Heart left ventricle (tissue), 16 donors: ENCODE measurements around the gene SLC26A8. TPM values are rescaled to one million over a fixed set of nuclear protein-coding genes. Genes with fewer than 3 reads are reported as not detected.

Experiments
- ATAC-seq, 4 donors: fragments of 200-7000 bp; cut with Tn5 transposase; one replicate each; pipeline ENCODE4 v1.9.1; 2020 to 2022; ENCODE audit warnings: moderate library complexity in 4 of 4, mild to moderate bottlenecking in 3 of 4, moderate number of reproducible peaks in 1 of 4
- DNase-seq, 5 donors: peaks; one replicate each; pipeline ENCODE4 v3.0.0-alpha.2; 2020
- H3K27ac ChIP-seq, 12 donors: fragments of 200-600 bp; sonication (generic) in 4 of 12; one replicate each; pipeline versions ENCODE4 v1.5.0 to v1.8.0; 2016 to 2022; ENCODE audit warnings: mild to moderate bottlenecking in 2 of 12
- H3K27me3 ChIP-seq, 9 donors: fragments of 200-600 bp; sonication (generic) in 2 of 9; one replicate each; pipeline versions ENCODE4 v1.5.1 to v1.8.0; 2016 to 2022; ENCODE audit warnings: mild to moderate bottlenecking in 3 of 9
- H3K36me3 ChIP-seq, 9 donors: fragments of 200-600 bp; sonication (generic) in 2 of 9; one replicate each; pipeline versions ENCODE4 v1.5.0 to v1.8.0; 2018 to 2022; ENCODE audit warnings: mild to moderate bottlenecking in 2 of 9
- H3K4me1 ChIP-seq, 12 donors: fragments of 200-600 bp; sonication (generic) in 4 of 12; one replicate each; pipeline versions ENCODE4 v1.5.0 to v1.8.0; 2016 to 2022; ENCODE audit warnings: mild to moderate bottlenecking in 3 of 12
- H3K4me3 ChIP-seq, 12 donors: fragments of 200-600 bp; sonication (generic) in 4 of 12; one replicate each; pipeline versions ENCODE4 v1.5.0 to v1.8.0; 2017 to 2022; ENCODE audit warnings: mild to moderate bottlenecking in 9 of 12, moderate library complexity in 4 of 12
- H3K9me3 ChIP-seq, 12 donors: fragments of 200-600 bp; sonication (generic) in 4 of 12; one replicate each; pipeline versions ENCODE4 v1.5.0 to v1.8.0; 2016 to 2022; ENCODE audit warnings: mild to moderate bottlenecking in 1 of 12
- POLR2A ChIP-seq, 2 donors: fragments of 450-650 bp; IDR thresholded peaks; one replicate each; pipeline ENCODE4 v1.6.1; 2017; ENCODE audit warnings: antibody characterized with exemption in 2 of 2, mild to moderate bottlenecking in 2 of 2, moderate library complexity in 2 of 2
- WGBS, 4 donors: extraction: QIAGEN DNeasy Blood & Tissue Kit in 2 of 4; methylation state at CpG; one replicate each; pipeline versions ENCODE4 v1.1.5 to v1.1.7; 2013 to 2018; 5-methylcytosine and 5-hydroxymethylcytosine counted together
- intact Hi-C, 10 donors: fragments of 100-400 bp; cut with DNase I; formaldehyde crosslinking; loops; one replicate each; pipeline versions ENCODE4 v1.11.1 to v1.14.2; 2022
- polyA plus RNA-seq, 2 donors: library from polyadenylated mRNA; stranded (reverse); fragments of 200-250 nt; gene quantifications; one replicate each; pipeline ENCODE4 v1.2.3, GENCODE V29; 2013
- total RNA-seq, 9 donors: library from RNA; depleted of rRNA in 2 of 9; stranded (reverse); fragments of >200 nt in 2 of 9; fragmentation: NEBNext Ultra II Directional in 3 of 9; extraction: Animal tissue kit (Norgen Biotek cat#: 25700) in 3 of 9; gene quantifications; one replicate each; pipeline versions ENCODE4 v1.1.0 to v1.2.4, GENCODE V29; 2016 to 2023
- TF ChIP-seq, protein P1 (sequence below), 12 donors: fragments of 200-600 bp; sonication (generic) in 4 of 12; IDR thresholded peaks; one replicate each; pipeline versions ENCODE4 v1.5.0 to v1.8.0; 2018 to 2022; ENCODE audit warnings: antibody characterized with exemption in 12 of 12, mild to moderate bottlenecking in 5 of 12
- donor health status: ischemic (EF 13 %, LVEDD 7.1; RV severe dilation, severe dysfunction).
- donor health status: healthy with polysubstance abuse.
- donor health status: DM: no; HTN: yes; CAD: no.
- donor health status: DM: no; HTN: no; CAD: no.
- donor health status: ischemic (EF 25% LVEDD 6.9; RV normal size, moderate dysfunction).
- donor health status: ischemic (EF 25% LVEDD 5.7; RV mildly dilated, moderate dysfunction).
- donor health status: healthy.
- donor health status: DM: yes; HTN: yes; CAD: no.
- donor health status: ischemic (EF 35%, LVEDD 5.7; RV mildly dilated, moderate dysfunction).
- donor health status: nonischemic (EF 11% LVEDD 7.7; RV severe dilation, severe dysfunction).
- donor health status: DM: yes; HTN: yes; CAD: no.
- donor health status: PGD.
- donor health status: ischemic (EF 29% LVEDD 5.4; RV normal size, mild dysfunction).
- donor health status: nonischemic (EF 23%, LVEDD 6.1; RV moderate dilation, normal function).

SLC26A8 gene
- total and polyA plus RNA-seq, 11 donors: 0.08 to 0.36 (median 0.29) TPM; not detected in 6

DNA sequence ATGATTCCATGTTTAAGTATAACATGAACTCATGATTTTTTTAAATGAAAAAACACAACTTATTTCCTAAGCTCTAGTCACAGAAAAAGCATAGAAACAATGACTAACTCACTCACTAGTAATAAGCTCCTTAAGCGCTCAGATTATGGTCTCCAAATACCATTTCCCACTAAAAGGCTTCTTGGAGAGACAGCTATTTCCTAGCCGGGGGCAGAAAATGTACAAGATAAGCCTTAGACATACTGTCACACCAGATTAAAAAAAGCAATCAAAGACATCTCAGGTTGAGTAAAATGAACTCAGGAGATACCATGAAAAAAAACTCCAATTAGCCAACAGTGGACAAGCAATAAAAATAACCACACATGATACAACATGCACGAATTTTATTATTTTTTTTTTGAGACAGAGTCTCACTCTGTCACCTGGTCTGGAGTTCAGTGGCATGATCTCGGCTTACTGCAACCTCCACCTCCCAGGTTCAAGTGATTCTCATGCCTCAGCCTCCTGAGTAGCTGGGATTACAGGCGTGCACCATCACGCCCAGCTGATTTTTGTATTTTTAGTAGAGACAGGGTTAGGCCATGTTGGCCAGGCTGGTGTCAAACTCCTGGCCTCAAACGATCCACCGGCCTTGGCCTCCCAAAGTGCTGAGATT, 118.5 kb downstream of the SLC26A8 start:
- no peak for ATAC-seq
- intact Hi-C loops: no loop called here
- no peak overlapping the region for H3K27ac ChIP-seq
- H3K4me1 ChIP-seq: no peaks in the 10 kb centered on the region
- H3K4me3 ChIP-seq: no peak overlapping the region
- 79 to 85% (median 81%) methylated on average over 8 of the region's 8 CpGs for WGBS, 4 donors
- no peak for DNase-seq
- no peaks in the 10 kb centered on the region for H3K27me3 ChIP-seq
- peaks cover 0 to 18% (median 3%) of the 10 kb centered on the region in 12 donors for H3K9me3 ChIP-seq
- TF ChIP-seq POLR2A (IDR thresholded peaks at IDR 0.05): no peak
- TF ChIP-seq, protein P1, sequence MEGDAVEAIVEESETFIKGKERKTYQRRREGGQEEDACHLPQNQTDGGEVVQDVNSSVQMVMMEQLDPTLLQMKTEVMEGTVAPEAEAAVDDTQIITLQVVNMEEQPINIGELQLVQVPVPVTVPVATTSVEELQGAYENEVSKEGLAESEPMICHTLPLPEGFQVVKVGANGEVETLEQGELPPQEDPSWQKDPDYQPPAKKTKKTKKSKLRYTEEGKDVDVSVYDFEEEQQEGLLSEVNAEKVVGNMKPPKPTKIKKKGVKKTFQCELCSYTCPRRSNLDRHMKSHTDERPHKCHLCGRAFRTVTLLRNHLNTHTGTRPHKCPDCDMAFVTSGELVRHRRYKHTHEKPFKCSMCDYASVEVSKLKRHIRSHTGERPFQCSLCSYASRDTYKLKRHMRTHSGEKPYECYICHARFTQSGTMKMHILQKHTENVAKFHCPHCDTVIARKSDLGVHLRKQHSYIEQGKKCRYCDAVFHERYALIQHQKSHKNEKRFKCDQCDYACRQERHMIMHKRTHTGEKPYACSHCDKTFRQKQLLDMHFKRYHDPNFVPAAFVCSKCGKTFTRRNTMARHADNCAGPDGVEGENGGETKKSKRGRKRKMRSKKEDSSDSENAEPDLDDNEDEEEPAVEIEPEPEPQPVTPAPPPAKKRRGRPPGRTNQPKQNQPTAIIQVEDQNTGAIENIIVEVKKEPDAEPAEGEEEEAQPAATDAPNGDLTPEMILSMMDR (IDR thresholded peaks at IDR 0.05): no peak
- peaks cover 0 to 25% (median 4%) of the 10 kb centered on the region in 9 donors for H3K36me3 ChIP-seq

DNA sequence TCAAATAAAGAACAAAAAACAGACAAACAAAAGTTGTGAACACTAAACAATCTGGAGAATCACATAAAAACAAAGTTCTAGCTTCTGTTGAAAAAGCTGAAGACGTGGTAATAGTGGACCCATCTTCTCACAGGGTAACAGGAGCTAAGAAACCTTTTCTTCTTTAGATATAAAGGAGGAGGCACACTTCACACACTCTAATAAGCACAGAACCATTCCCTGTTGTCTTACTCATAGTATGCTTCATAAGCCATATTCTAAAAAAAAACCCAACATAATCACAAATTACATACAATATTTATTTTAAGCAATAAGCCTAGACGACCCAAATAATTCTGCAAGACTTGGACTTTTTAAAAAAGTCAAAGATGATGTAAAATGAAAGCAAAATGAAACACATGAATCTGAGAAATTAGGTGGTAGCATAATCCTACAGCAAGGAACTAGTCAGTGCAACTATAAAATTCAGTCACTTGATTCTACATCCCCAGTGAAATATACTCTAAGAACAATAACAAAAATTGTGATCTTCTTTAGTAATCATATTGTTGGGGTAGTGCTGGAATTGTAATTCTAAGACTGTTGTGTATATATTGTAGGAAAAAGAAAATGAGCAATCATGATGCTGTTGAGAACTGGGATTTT, 119.2 kb downstream of the SLC26A8 start:
- TF ChIP-seq POLR2A (IDR thresholded peaks at IDR 0.05): no peak
- TF ChIP-seq, protein P1 (IDR thresholded peaks at IDR 0.05): no peak
- Histone ChIP-seq H3K27me3 (no peaks in the 10 kb centered on the region), H3K4me3 (no peak overlapping the region), H3K27ac (no peak overlapping the region), H3K9me3 (peaks cover 0 to 15% (median 3%) of the 10 kb centered on the region in 12 donors), H3K4me1 (no peaks in the 10 kb centered on the region), H3K36me3 (peaks cover 0 to 25% (median 4%) of the 10 kb centered on the region in 9 donors)
- no peak for DNase-seq
- ATAC-seq: no peak
- intact Hi-C loops: no loop called here
- WGBS, 4 donors: 82 to 86% (median 85%) methylated on average over 2 of the region's 2 CpGs

DNA sequence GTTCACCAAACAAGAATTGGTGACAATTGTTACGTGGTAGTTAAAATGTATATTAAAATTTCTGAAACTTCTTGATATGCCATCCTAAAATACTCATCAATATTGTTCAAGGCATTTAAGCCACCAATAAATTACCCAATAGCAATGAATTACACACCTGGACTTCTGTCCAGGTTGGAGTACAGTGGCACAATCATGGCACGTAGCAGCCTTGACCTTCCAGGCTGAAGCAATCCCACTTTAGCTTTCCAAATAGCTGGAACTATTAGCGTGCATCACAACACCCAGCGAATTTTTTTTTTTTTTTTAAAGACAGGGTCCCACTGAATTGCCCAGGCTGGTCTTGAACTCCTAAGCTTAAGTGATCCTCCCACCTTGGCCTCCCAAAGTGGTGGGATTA, 120.8 kb downstream of the SLC26A8 start:
- H3K27ac ChIP-seq: no peak overlapping the region
- no peak overlapping the region for H3K4me3 ChIP-seq
- H3K36me3 ChIP-seq: peaks cover 0 to 15% (median 4%) of the 10 kb centered on the region in 9 donors
- TF ChIP-seq POLR2A (IDR thresholded peaks at IDR 0.05): no peak
- TF ChIP-seq, protein P1 (IDR thresholded peaks at IDR 0.05): no peak
- WGBS, 4 donors: 97 to 99% (median 98%) methylated on average over 4 of the region's 4 CpGs
- DNase-seq: no peak
- intact Hi-C loops: no loop called here
- no peak for ATAC-seq
- H3K27me3 ChIP-seq: no peaks in the 10 kb centered on the region
- H3K9me3 ChIP-seq: peaks cover 0 to 2% (median 0%) of the 10 kb centered on the region in 12 donors
- H3K4me1 ChIP-seq: no peaks in the 10 kb centered on the region

DNA sequence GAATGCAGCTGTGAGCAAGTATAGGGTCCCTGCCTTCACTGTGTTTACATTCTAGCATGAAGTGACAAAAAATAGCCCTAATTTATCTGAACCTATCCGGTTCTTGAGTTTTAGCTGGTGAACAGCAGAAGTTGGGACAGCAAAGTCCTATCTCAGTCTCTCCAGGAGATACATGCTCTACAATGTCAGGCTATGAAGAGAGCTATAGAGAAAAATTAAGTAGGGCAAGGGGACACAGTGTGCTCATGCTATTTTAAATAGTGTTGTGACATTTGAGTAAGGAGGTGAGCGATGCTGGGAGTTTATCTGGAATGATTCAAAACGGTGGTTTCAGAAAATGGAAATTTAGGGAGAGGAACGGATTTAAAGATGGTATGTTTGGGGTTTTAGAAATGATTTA, 124.0 kb downstream of the SLC26A8 start:
- no peak overlapping the region for H3K27ac ChIP-seq
- H3K4me1 ChIP-seq: no peaks in the 10 kb centered on the region
- TF ChIP-seq POLR2A (IDR thresholded peaks at IDR 0.05): no peak
- TF ChIP-seq, protein P1 (IDR thresholded peaks at IDR 0.05): no peak
- no peaks in the 10 kb centered on the region for H3K9me3 ChIP-seq
- ATAC-seq (no peak), DNase-seq (no peak)
- no peaks in the 10 kb centered on the region for H3K27me3 ChIP-seq
- H3K36me3 ChIP-seq: peaks cover 0 to 18% (median 4%) of the 10 kb centered on the region in 9 donors
- intact Hi-C loops: no loop called here
- WGBS, 4 donors: 86 to 94% (median 89%) methylated on average over 4 of the region's 4 CpGs
- no peak overlapping the region for H3K4me3 ChIP-seq
